ENCODE data around the gene RHOJ. TPM values are rescaled to one million over a fixed set of nuclear protein-coding genes. Genes with fewer than 3 reads are reported as not detected.
A peak's percentile ranks its signal among the peaks of the same experiment; 100 is the strongest.
"Not testable (repeated sequence)": the region's sequence is repeated elsewhere in the genome, so short reads cannot be mapped to it uniquely, and the experiment has no call there.

RHOJ gene
- polyA plus RNA-seq, 1 donor = 23.4 TPM

DNA sequence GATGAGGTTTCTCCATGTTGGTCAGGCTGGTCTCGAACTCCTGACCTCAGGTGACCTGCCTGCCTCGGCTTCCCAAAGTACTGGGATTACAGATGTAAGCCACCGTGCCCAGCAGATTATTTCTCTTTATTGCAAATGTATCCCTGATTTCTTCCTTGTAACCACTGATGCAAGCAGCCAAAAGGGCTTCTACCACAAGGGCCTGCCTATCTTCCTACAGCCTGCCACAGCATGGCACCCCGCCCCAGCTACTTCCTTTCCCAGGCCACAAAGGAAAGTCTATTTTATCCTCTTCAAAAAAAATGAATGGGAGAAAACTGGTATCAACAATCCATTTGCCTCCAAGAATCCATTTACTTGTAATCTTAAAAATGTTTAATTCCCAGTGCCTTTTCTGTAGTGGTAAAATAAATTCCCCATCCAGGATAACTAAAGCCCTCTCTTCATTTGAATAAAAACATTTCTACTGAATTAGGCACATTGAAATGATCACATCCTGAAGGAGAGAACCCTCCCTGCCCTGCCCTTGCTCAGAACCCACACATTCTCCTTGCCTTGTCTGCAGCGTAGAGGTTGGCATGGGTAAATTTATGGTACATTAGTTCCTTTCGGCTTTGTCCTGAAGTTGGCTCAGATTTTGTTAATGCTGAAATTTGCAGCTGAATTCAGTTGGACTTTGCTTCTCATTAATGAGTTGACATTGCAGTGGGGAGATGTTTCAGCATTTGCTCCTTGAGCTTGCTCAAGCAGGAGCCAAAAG, 95.3 kb downstream of the RHOJ start:
- no peak for DNase-seq

DNA sequence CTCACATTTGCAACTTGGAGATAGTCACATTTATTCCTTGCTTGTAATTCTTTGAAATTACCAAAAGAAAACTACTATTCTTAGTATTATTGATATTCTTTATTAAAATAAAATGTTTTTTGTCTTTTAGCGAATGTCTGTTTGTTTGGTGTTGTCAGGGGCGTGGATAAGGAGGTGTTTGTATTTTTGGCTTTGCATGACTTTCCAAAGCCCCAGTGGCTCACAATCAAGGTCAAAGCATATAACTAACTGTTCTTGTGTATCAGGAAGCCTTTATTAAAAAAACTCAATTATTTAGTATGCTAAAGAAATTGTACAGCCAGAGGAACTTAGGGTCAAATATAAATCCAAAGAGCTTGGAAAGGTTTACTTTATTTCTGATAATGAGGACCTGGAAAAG, 96.6 kb downstream of the RHOJ start:
- no peak for DNase-seq

DNA sequence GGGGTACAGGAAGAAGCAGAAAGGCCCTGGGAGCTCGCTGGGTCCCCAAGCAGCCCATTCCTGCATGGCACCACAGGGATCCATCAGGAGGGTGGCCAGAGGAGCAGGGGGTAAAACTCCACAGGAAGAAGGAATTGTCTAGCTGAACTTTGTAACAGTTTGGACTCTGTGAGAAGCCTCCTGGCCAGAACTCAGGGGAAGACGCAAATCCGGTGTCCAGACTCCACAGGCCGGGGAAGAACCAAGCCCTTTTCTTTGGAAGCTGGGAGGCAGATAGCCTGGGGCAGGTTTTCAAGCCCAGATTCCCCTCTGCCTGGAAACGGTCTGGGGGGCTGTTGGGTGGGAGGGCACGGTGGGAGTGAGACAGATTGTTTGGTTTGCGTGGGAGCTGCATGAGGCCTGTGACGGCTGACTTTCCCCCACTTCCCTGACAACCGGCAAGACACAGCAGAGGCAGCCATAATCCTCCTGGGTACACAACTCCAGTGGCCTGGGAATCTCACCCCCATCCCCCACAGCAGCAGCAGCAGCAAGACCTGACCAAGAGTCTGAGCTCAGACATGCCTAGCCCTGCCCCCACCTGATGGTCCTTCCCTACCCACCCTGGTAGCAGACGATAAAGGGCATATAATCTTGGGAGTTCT, 97.8 kb downstream of the RHOJ start:
- DNase-seq = peak; percentile 52

DNA sequence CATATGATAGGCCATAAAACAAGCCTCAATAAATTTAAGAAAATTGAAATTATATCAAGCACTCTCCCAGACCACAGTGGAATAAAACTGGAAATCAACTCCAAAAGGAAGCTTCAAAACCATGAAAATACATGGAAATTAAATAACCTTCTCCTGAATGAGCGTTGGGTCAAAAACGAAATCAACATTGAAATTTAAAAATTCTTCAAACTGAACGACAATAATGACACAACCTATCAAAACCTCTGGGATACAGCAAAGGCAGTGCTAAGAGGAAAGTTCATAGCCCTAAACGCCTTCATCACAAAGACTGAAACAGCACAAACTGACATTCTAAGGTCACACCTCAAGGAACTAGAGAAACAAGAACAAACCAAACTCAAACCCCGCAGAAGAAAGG, 100.2 kb downstream of the RHOJ start:
- DNase-seq = not testable (repeated sequence)

DNA sequence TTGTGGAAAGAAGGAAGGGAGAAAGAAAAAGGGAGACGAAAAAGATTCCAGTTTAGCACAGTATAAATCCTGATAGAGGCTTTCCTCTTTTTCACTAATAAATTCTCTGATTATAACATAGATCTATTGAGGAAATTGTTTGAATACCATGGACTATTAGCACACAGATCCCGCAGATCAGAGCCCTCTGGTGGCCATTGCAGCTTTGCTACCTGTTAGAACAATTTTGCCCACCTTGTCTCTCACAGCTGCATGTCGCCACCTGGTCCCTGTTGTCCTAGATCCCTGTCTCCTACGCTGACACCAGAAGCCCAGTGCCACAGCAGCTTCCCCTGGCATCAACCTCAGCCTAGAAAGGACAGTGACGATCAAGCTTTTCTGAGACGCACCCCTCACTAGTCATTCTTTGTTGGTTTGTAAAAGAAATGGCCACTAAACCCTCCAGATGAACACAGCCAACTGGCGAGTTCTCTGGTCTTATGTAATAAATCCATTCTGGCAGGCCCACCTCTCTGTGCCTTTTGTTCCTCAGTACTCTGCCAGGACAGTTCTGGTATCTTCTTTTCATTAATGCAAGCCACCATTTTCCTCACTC, 104.6 kb downstream of the RHOJ start:
- DNase-seq = no peak

DNA sequence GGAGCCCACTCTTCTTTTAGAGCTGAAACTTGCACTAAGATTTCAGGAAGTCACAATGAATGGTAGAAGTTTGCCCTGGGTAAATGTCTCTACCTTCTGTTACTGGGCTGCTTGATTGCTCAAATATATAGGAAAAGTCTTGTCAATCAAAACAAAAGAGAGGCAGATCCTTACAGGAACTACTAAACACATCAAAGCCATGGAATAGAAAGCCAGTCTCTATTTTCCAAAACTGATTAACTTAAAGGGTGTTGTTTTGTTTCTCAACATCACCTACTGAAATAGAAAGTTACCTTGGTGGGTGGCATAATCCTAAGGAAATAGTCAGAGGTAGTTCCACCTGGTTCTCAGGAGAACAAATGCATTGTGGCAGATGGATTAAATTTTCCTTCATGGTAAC, 114.6 kb downstream of the RHOJ start, which contains the start of gene GPHB5:
GPHB5 (minus strand) TSS at position 101 of the 400 bp plus-strand sequence. CDS start 1,086 bp downstream, outside the sequence.
- DNase-seq = no peak

DNA sequence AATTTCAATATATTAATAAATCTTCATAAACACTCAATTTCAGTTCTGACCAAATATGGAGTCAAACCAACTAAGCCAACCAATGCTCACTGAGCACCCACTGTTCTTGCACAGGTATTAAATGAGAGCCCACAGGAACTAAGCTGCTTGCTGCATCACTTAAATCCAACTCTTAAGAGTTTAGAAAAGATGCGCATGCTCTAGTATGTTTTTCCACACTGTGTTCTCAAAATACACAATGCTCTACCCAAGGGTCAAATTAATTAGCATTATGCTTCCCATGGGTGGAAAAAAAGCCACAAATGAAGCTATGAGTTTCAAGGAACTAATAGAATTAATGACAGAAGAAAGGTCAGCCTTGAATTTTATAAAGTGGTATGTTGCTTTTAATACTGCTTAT, 118.2 kb downstream of the RHOJ start:
- DNase-seq = no peak

DNA sequence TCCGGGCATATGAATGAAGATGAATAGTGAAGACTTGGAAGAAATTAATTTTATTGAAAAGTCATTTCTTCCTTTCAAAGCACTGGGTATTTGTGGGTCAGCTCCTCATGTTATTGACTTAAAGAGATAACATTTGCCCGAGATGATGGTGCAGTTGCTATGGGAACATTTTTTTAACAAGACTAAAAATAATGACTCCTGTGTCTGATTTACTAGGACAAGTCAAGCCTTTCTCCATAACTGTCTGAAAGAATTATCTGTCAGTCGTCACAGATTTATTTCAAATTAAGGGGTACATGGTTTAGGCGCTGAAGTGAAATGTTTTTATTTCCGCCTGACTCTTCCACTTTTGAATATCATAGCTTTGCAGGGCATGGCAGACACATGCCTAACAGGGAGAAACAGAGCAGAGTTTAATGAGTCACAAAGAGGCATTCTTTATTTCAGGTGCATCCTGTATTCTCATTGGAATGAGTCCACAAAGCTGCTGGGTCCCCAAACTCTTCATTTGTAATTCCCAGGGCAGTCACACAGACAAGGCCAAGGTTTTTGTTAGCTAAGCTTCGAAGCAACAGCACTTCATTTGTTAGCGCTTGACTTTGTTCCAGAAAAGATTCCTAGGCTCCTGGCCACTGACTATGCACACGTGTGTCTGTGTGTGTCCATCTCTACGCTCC, 118.8 kb downstream of the RHOJ start:
- DNase-seq = peak; percentile 45

DNA sequence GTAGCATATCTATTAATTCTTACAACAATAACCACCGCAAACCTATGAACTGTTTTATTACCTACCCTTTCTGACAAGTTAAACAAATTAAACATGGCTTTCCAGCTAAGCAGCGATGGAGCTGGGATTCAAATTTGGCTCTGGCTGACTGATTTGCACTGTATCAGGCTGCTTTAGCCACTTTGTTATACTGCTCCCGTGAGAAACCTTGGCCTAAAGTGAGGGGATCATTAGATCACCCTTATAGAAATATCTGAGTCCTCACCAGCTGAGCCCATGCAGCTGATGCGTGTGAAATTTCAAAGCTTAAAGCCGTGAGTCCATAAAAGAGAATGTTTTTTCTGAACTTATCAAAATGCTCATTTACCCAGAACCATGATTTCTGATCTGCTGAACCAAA, 122.6 kb downstream of the RHOJ start:
- no peak for DNase-seq

DNA sequence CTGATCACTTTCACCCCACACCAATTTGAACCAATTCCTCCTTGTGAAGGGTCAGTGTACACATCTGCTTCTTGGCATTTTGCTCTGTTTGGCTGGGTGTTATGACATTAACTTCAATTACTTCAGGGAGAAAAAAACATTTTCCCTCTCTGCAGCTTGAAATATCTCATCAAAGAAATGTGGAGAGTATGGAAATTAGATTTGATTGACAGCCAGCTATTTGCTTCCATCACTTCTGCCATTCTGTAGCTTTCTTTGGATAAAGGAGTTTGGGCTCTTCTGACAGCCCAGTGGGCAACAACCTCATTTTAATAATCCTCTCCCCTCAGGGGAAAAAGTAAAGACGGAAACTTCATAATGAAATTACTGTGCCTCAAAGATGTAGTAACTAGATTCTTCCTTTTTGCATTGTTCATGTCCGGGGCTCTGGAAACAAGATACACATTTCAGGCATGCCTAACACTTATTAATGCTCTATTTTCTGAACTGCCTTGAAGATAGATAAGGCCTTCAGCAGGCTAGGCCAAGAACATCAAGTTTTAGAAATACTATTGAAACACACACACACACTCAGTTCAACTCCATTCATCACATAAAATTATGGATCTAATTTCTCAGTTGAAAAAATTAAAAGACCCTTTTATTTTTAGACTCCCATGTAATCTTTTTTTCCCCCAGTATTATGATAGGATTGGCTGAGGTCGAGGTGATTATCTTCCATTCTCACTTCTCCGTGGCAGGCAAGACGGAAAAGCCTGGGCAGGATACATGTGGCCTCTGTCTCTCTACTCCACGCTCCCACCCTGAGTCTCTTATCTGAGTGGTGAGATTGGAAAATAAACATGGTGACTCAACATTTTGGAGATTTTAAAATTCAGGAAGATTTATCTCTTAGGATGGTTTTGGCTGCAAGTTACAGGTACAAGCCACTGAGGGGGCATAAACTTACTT, 124.8 kb downstream of the RHOJ start:
- no peak for DNase-seq

DNA sequence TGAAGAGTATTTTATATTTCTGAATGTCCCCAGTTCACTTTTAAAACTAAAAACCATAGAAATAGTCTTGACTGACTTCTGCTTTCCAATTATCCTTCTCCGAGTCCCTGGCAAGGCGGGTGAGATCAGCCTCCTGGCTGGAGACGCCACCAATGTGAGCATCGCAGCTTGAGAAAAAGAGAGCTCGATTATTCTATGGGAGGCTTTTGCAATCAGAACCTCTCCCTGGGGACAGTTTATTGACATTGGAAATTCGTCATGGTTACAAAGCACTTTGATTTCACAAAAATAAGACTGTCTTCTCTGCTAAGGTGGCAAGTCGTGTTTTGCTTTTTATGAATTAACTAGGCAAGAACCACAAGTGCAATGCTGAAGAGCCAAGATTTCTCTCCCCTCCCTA, 138.1 kb downstream of the RHOJ start:
- no peak for DNase-seq

Other genes with a start within 250 kb of the RHOJ start
- not detected for gene KCNH5, start 159.0 kb upstream of the RHOJ start, polyA plus RNA-seq (ENCODE audit: insufficient read length)
- not detected for gene GPHB5, start 114.5 kb downstream of the RHOJ start, polyA plus RNA-seq (ENCODE audit: insufficient read length)

Measured in hindlimb muscle (tissue), 1 donor.